HS-27A (cell line): ENCODE results near the gene OLFM3.

Source experiments
- DNase-seq: peaks from one replicate; pipeline ENCODE4 v3.0.0-alpha.2; 2012; ENCODE audit warnings: low read depth, missing footprints

The OLFM3 gene

DNA sequence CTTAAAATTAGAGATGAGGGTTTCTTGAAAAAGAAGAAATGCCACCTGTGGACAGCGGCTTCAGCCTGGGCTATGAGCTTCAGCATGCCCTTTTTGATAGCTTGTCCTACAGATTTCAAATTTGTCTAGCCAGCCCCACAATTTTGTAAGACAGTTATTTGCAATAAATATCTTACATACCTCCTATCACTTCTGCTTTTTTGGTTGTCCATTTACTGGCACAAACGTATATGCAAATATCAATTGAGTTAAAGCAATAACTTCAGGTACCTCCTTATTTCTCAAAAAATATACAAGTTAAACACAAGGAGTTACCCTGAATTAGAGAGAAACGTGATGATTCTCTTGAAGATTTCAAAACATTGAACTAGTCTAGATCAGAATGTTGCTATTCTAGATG, 53.5 kb downstream of the OLFM3 start:
- DNase-seq = no peak

GRCh38 chr1:101942516-101943193, 54.1 kb downstream of the OLFM3 start:
- DNase-seq = no peak

- DNase-seq = no peak
These were observed 58.0 kb downstream of the OLFM3 start for GRCh38 chr1:101938681-101939080.

GRCh38 chr1:101929343-101929742, 67.4 kb downstream of the OLFM3 start:
- DNase-seq = no peak

- DNase-seq = no peak
These were observed 67.9 kb downstream of the OLFM3 start for GRCh38 chr1:101928829-101929228.

GRCh38 chr1:101924700-101925099, 72.0 kb downstream of the OLFM3 start:
- DNase-seq = no peak

GRCh38 chr1:101920577-101920976, 76.1 kb downstream of the OLFM3 start:
- no peak for DNase-seq

GRCh38 chr1:101918277-101918676, 78.4 kb downstream of the OLFM3 start:
- no peak for DNase-seq

DNA sequence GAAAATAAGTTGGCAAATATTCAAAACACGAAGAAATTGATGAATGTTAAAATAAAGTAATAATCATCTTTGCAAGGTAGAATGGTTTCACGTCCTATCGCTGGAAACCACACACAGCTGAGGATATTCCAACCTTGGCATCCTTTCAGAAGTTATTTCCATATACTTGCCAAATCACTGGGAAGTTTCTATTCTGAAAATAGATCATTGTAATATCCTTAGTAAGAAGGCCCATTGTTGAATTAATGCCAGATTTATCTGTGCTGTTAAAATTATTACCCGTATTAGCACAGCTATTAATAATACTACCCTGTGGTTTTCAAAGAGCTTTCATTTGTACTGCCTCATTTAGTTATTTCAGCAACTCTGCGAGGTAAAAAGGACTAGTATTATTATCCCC, 81.1 kb downstream of the OLFM3 start:
- DNase-seq = no peak

DNA sequence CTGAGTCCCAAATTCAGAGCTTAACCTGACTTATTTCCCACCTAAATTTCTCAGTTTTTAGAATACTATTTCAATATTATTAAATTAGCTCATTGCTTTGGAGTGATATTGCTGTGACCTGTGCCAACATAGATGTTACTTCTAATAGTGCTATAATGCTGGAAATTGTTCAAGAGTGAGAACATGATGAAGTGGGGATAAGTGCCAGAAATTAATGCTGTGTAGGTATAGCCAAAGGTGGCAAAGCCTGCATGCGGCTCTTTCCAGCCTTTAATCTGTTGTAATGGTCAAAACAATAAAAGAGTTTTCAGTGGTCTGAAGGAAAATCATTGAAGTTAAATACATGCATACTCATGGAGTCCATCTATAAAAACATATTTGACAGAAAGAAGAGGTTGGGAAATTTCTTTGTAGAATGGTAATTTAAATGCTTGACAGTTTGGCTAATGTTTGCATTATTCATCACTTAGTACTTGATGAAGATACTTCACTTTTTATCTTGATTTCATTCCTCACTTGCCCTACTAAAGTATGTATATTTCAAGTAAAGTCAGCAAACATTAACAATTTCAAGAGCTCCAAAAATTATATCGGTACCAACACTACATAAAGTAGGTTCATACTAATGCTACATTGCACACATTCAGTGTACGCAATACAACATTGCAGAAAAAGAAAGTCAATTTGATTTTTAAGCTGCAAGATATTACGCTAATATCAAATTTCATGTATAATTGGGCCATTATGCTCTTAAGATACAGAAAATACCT, 82.1 kb downstream of the OLFM3 start:
- no peak for DNase-seq

GRCh38 chr1:101911894-101912293, 84.8 kb downstream of the OLFM3 start:
- no peak for DNase-seq

DNA sequence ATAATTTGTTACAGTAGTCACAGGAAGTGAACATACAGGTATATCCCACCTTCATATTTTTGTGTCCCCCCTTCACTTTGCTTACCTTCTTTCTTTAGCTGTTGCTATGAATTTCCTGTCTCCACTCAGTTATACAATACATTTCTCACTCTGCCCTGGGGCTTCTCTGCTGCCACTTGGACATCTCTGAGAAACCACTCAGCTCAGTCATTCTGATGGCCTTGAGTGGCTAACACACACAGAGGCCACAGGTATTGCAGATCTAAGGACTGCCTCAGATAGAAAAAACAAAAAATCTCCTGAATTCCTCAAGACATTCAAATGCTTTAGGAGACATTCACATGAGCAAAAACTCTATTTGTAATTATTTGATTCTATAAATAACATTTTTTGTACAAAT, 87.7 kb downstream of the OLFM3 start:
- no peak for DNase-seq

- no peak for DNase-seq
These were observed 89.5 kb downstream of the OLFM3 start for GRCh38 chr1:101907264-101907663.

GRCh38 chr1:101905283-101905835, 91.4 kb downstream of the OLFM3 start:
- DNase-seq = no peak

DNA sequence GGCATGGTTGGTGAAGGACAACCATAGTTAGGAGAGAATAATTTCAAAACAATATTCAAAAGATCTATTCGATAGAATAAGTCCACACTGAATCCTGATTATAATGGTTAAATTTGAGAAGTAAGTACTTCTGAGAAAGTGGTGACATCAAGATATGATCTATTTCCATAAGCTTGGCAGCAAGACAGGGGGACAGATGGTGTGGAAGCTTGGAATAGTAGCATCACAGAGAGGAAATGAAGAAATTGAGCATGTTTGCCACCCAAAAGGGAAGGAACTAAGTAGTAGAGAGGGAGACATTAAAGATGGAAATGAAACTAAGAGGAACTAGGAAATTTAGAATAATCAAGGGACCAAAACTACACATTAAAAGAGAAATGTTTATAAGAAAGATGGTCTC, 94.5 kb downstream of the OLFM3 start:
- DNase-seq = no peak

- no peak for DNase-seq
These were observed 98.6 kb downstream of the OLFM3 start for GRCh38 chr1:101898137-101898536.

DNA sequence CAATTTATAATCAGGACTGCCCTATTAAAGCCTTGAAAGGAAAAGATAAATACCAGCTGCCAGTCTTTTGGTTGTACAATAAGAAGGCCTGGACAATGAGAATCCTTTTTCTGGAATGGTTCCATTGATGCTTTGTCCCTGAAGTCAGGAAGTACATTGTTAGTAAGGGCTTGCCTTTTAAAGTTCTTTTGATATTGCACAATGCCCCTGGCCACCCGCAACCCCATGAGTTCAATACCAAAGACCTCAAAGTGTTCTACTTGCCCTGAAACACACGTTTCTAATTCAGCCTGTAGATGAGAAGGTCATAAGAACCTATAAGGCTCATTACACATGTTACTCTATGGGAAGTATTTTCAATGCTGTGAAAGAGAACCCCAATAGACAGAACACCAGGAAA, 112.1 kb downstream of the OLFM3 start:
- no peak for DNase-seq

DNA sequence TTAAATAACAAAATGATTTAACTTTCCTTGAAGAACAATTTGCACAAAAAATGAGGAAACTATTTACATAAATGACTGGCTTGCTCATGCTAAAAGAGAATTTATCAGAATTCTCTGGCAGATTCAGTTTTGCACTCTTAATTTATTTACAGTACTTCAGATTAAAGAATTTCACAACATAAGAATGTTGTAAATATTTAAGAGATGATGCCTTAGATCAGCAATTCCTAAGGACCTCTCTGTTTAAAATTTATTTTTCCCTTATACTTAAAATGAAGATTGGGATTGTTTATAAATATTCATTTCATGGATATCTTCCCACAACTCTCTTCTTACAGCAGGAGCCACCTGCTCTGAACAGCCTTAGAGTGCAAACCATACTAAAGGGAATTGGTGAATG, 120.8 kb downstream of the OLFM3 start:
- no peak for DNase-seq

DNA sequence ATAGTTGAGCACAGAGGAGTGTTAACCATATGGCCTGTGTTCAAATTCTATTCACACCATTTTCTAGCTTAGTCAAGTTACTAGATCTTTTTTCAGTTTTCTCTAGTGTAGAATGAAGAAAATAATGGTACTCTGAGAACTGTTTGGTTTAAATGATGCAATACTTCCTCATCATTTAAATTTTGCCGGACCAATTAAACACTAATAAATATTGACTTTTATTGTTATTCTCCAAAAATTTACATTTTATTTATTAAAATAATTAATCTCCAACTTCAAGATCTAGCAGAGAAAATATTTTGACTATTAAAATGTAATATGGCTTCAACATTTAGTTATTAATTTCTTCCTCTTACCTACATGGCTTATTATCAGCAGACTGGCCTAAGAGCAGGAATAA, 123.1 kb downstream of the OLFM3 start:
- DNase-seq = no peak

GRCh38 chr1:101859941-101860340, 136.8 kb downstream of the OLFM3 start:
- DNase-seq = no peak

DNA sequence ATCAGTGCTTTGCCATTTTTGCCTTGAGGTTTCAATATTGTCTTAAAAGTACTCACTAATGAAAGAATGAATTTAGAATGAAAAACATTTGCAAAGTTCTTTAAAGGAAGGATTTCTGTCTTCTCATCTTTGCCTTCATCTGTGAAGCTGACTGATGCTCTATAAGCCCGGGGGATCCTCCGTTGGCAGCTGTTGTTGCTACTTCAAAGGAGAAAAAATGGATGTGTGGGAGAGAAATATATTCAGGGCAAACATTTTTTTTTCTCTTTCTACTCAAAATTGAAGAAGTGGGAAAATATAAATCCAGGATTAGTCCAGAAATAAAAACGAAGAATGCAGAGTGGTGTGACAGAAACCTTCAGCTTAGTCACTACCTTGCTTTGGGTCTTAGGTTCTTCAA, 142.5 kb downstream of the OLFM3 start:
- no peak for DNase-seq

- DNase-seq = no peak
These were observed 143.8 kb downstream of the OLFM3 start for GRCh38 chr1:101852936-101853335.

DNA sequence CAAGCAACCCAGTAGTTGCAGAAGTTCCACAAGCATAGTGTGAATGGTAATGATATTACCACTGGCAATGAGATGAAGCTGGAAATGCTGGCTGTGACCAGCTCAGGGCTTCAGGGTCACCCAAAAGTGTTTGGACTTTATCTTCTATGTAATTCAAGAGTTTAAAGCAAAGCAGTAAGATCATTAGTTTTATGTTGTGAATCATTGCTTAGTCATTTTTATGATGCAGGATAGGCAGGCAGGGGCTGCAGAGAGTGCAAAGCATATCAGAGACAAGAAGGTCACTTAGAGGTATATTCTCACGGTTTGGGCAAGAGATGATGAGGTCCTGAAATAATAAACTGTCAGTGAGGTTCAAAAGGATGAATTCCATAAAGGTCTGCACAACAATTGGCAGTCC, 147.4 kb downstream of the OLFM3 start:
- no peak for DNase-seq

GRCh38 chr1:101847626-101848025, 149.1 kb downstream of the OLFM3 start:
- DNase-seq = no peak
